GM12891 (cell line): ENCODE data around the gene RBM38.

ENCODE experiments used
- POLR2A ChIP-seq: IDR thresholded peaks from 2 replicates; pipeline ENCODE4 v1.6.1; 2011; ENCODE audit warnings: low read depth, low read length, control low read depth
- POLR2AphosphoS5 ChIP-seq: IDR thresholded peaks from 2 replicates; pipeline ENCODE4 v1.6.1; 2011; ENCODE audit warnings: low read depth, low read length, control low read depth
- POU2F2 ChIP-seq: IDR thresholded peaks from 2 replicates; pipeline ENCODE4 v1.6.1; 2011; ENCODE audit warnings: low read depth, mild to moderate bottlenecking, control low read depth, low read length, moderate library complexity
- SPI1 ChIP-seq: IDR thresholded peaks from 2 replicates; pipeline ENCODE4 v1.6.1; 2011; ENCODE audit warnings: low read depth, low read length, control low read depth
- TAF1 ChIP-seq: IDR thresholded peaks from 2 replicates; pipeline ENCODE4 v1.6.1; 2011; ENCODE audit warnings: low read depth, low read length, control low read depth

- TF ChIP-seq POU2F2 (no peak), POLR2AphosphoS5 (no peak), POLR2A (no peak), TAF1 (no peak), SPI1 (no peak)
These were observed 7.8 kb downstream of the RBM38 start for GRCh38 chr20:57398901-57399535.
